Endothelial cell (in vitro differentiated cells): ENCODE measurements around the gene TEAD1. TPM values are rescaled to one million over a fixed set of nuclear protein-coding genes. Genes with fewer than 3 reads are reported as not detected.
A peak's percentile ranks its signal among the peaks of the same experiment; 100 is the strongest.

Source experiments
- DNase-seq: peaks from one replicate; pipeline ENCODE4 v3.0.0; 2021; ENCODE audit warnings: low spot score
- H3K27ac Mint-ChIP-seq: one replicate; pipeline ENCODE4 v1.8.0; 2021; ENCODE audit warnings: mixed read lengths, inconsistent platforms; ENCODE audit not compliant: unreplicated experiment
- H3K27me3 Mint-ChIP-seq: one replicate; pipeline ENCODE4 v1.8.0; 2021; ENCODE audit warnings: mild to moderate bottlenecking, moderate library complexity, mixed read lengths, inconsistent platforms; ENCODE audit not compliant: unreplicated experiment
- H3K36me3 Mint-ChIP-seq: one replicate; pipeline ENCODE4 v1.8.0; 2021; ENCODE audit warnings: mild to moderate bottlenecking, low read depth, mixed read lengths, inconsistent platforms; ENCODE audit not compliant: unreplicated experiment
- H3K4me1 Mint-ChIP-seq: one replicate; pipeline ENCODE4 v1.8.0; 2021; ENCODE audit warnings: mild to moderate bottlenecking, mixed read lengths, inconsistent platforms; ENCODE audit not compliant: unreplicated experiment
- H3K4me3 Mint-ChIP-seq: one replicate; pipeline ENCODE4 v1.8.0; 2021; ENCODE audit warnings: mild to moderate bottlenecking, mixed read lengths, inconsistent platforms; ENCODE audit not compliant: unreplicated experiment
- H3K9me3 Mint-ChIP-seq: one replicate; pipeline ENCODE4 v1.8.0; 2021; ENCODE audit warnings: mixed read lengths, inconsistent platforms; ENCODE audit not compliant: unreplicated experiment
- CTCF ChIP-seq: fragments of 200-600 bp; sonication (generic); IDR thresholded peaks from one replicate; pipeline ENCODE4 v1.5.0; 2021; ENCODE audit warnings: antibody characterized with exemption; ENCODE audit not compliant: unreplicated experiment
- total RNA-seq: library from RNA; stranded (reverse); fragmentation: NEBNext Ultra II Directional; extraction: Animal tissue kit (Norgen Biotek cat#: 25700); gene quantifications from one replicate; pipeline ENCODE4 v1.2.1, GENCODE V29; 2021; ENCODE audit not compliant: unreplicated experiment

TEAD1 gene
- total RNA-seq, 1 donor from 2014 or later: 54.4 TPM

GRCh38 chr11:12815129-12815480, 140.9 kb downstream of the TEAD1 start:
- Mint-ChIP-seq H3K27me3 (peaks cover 12% of the 10 kb centered on the region), H3K36me3 (peaks cover 6% of the 10 kb centered on the region), H3K4me3 (no peak overlapping the region), H3K9me3 (no peaks in the 10 kb centered on the region), H3K4me1 (peaks cover 55% of the 10 kb centered on the region), H3K27ac (no peak overlapping the region)
- no peak for DNase-seq
- no peak for TF ChIP-seq CTCF

- no peak for TF ChIP-seq CTCF
- Mint-ChIP-seq H3K9me3 (no peaks in the 10 kb centered on the region), H3K4me1 (peaks cover 55% of the 10 kb centered on the region), H3K27me3 (peaks cover 12% of the 10 kb centered on the region), H3K36me3 (peaks cover 6% of the 10 kb centered on the region), H3K4me3 (no peak overlapping the region), H3K27ac (peak overlapping the region; percentile 11)
- no peak for DNase-seq
These were observed 141.8 kb downstream of the TEAD1 start for GRCh38 chr11:12815931-12816494.

- Mint-ChIP-seq H3K36me3 (peaks cover 5% of the 10 kb centered on the region), H3K27me3 (peaks cover 10% of the 10 kb centered on the region), H3K4me3 (no peak overlapping the region), H3K9me3 (no peaks in the 10 kb centered on the region), H3K27ac (no peak overlapping the region), H3K4me1 (peaks cover 53% of the 10 kb centered on the region)
- no peak for DNase-seq
- TF ChIP-seq CTCF: no peak
These were observed 143.6 kb downstream of the TEAD1 start for GRCh38 chr11:12817681-12818332.

GRCh38 chr11:12818333-12819015, 144.3 kb downstream of the TEAD1 start:
- TF ChIP-seq CTCF: no peak
- no peak overlapping the region for H3K27ac Mint-ChIP-seq
- DNase-seq: no peak
- no peaks in the 10 kb centered on the region for H3K36me3 Mint-ChIP-seq
- no peak overlapping the region for H3K4me3 Mint-ChIP-seq
- H3K9me3 Mint-ChIP-seq: no peaks in the 10 kb centered on the region
- peaks cover 10% of the 10 kb centered on the region for H3K27me3 Mint-ChIP-seq
- peaks cover 54% of the 10 kb centered on the region for H3K4me1 Mint-ChIP-seq

GRCh38 chr11:12822392-12823022, 148.3 kb downstream of the TEAD1 start:
- no peak for DNase-seq
- Mint-ChIP-seq H3K27me3 (peaks cover 4% of the 10 kb centered on the region), H3K4me1 (peaks cover 53% of the 10 kb centered on the region), H3K9me3 (no peaks in the 10 kb centered on the region), H3K27ac (peak overlapping the region; percentile 52), H3K36me3 (no peaks in the 10 kb centered on the region), H3K4me3 (peak overlapping the region; percentile 51)
- no peak for TF ChIP-seq CTCF
